Measurements from ENCODE around the gene PBRM1. TPM values are rescaled to one million over a fixed set of nuclear protein-coding genes. Genes with fewer than 3 reads are reported as not detected.
A peak's percentile ranks its signal among the peaks of the same experiment; 100 is the strongest.

PBRM1 gene
- total and polyA plus RNA-seq, 3 donors from 2014 or later, result 28.9 to 109 (median 99.8) TPM

DNA sequence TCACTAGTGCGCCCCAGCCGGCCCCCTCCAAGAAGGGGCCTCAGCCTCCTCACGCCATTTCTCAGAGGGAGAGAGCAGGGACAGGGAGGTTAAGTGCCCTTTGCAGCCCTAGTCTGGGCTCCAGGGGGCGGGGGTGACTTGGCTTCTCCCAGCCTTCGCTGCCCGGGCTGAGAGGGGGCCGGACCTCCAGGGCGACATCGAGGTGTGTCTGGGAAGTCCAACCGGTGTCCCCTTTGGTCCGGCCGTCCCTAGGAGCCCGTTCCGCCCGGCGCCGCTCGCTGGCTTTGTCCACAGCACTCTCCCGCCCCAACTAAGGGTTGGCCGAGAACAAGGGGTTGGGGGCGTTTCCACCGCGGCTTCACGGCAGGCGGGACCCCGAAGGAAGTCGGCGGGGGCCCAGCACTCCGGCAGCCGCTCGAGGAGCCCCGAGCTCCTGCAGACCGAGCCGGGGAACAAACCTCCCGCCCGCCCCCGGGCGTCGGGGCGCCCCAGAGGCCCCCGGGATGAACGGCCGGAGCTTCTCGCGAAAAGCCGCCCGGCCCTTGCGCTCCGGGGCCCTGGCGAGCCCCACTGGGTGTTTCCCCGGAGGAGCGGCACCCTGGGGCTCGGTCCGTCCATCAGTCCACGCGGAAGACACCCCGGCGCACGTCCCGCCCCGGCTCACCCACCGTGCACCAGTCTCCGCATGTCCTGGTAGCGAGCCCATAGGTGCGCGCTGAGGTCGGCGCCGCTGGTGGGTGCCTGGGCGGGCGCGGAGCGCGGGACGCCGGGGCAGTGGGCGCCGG is 152.7 kb downstream of the PBRM1 start:
- no peaks in the 10 kb centered on the region for H3K9me3 ChIP-seq
- intact Hi-C loops (cut with DNase I; ENCODE audit: low total_unique reads), result no loop called here
- WGBS, 2 donors, result 4% methylated on average over 38 of the region's 78 CpGs; no CpG with 5 or more reads in 1 of the 2 donors
- peaks cover 54% of the 10 kb centered on the region for H3K4me1 ChIP-seq
- peak overlapping the region; percentile 67 to 70 for H3K4me3 ChIP-seq
- H3K27me3 ChIP-seq, result no peaks in the 10 kb centered on the region
- H3K27ac ChIP-seq, result peak overlapping the region; percentile 69 to 86
- TF ChIP-seq POLR2A (IDR thresholded peaks at IDR 0.05), result no peak
- TF ChIP-seq, protein P1, sequence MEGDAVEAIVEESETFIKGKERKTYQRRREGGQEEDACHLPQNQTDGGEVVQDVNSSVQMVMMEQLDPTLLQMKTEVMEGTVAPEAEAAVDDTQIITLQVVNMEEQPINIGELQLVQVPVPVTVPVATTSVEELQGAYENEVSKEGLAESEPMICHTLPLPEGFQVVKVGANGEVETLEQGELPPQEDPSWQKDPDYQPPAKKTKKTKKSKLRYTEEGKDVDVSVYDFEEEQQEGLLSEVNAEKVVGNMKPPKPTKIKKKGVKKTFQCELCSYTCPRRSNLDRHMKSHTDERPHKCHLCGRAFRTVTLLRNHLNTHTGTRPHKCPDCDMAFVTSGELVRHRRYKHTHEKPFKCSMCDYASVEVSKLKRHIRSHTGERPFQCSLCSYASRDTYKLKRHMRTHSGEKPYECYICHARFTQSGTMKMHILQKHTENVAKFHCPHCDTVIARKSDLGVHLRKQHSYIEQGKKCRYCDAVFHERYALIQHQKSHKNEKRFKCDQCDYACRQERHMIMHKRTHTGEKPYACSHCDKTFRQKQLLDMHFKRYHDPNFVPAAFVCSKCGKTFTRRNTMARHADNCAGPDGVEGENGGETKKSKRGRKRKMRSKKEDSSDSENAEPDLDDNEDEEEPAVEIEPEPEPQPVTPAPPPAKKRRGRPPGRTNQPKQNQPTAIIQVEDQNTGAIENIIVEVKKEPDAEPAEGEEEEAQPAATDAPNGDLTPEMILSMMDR (IDR thresholded peaks at IDR 0.05), result no peak
- no peak for DNase-seq
- no peaks in the 10 kb centered on the region for H3K36me3 ChIP-seq (ENCODE audit: low read depth, missing control alignments)

DNA sequence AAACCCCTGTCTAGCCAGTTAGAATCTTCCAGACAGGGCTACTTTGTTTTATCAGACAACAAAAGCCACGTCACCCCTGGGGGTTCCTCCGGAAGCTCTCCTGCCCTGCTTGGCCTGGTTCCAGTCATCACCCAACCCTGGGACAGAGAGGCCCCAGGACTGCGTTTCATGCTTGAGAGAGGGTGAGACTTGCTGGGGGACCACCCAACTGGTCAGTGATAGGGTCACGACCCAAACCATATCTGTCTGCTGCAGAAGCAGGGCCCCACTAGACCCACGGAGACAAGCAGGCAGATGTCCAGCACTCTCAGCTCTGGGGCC is 153.2 kb downstream of the PBRM1 start:
- H3K4me1 ChIP-seq, result peaks cover 54% of the 10 kb centered on the region
- TF ChIP-seq POLR2A (IDR thresholded peaks at IDR 0.05), result no peak
- TF ChIP-seq, protein P1 (IDR thresholded peaks at IDR 0.05), result no peak

DNA sequence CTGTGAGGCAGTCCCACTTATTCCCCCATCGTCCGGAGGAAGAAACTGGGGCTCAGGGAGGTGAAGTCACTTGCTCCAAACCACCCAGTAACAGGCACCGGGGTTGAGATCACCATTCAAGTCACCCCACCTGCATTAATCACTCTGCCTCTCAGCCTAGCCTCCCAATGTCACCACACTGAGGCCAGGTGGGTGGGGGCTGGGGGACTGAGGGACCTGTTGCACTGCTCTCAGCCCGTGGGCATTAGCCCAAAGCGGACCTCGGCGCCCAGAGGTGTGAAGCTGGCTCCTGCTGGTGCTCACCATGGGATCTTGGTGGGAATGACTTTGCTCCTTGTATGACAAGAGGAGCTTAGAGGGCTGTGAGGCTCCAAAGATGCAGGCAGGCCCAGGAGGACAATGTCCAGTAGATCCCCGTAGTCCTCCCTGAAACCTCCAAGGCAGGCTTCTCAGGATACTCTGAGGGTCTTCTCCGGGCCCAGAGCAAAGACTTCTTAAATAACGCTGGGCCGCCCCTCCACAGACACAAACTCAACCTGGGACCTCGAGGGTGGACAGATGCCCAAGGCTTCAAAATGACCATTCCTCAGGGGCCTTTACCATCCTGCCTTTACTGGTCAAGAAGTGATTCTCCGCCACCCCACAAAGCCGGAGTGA is 153.7 kb downstream of the PBRM1 start:
- peak overlapping the region; percentile 69 to 86 for H3K27ac ChIP-seq
- intact Hi-C loops (cut with DNase I; ENCODE audit: low total_unique reads), result no loop called here
- H3K4me3 ChIP-seq, result peak overlapping the region; percentile 67 to 70
- H3K36me3 ChIP-seq (ENCODE audit: low read depth, missing control alignments), result no peaks in the 10 kb centered on the region
- H3K9me3 ChIP-seq, result no peaks in the 10 kb centered on the region
- no peak for DNase-seq
- no peaks in the 10 kb centered on the region for H3K27me3 ChIP-seq
- H3K4me1 ChIP-seq, result peaks cover 57% of the 10 kb centered on the region
- 62 to 81% methylated on average over 14 of the region's 14 CpGs for WGBS, 2 donors
- TF ChIP-seq, protein P1 (IDR thresholded peaks at IDR 0.05), result no peak
- no peak for TF ChIP-seq POLR2A (IDR thresholded peaks at IDR 0.05)

More for the DNA sequence above, 153.2 kb downstream of the PBRM1 start:
- Histone ChIP-seq H3K36me3 (ENCODE audit: low read depth, missing control alignments) (no peaks in the 10 kb centered on the region), H3K4me3 (peak overlapping the region; percentile 67 to 70), H3K27me3 (no peaks in the 10 kb centered on the region), H3K9me3 (no peaks in the 10 kb centered on the region), H3K27ac (peak overlapping the region; percentile 69 to 86)
- no peak for DNase-seq
- WGBS, 2 donors, result 41 to 58% methylated on average over 3 to 5 of the region's 5 CpGs
- intact Hi-C loops (cut with DNase I; ENCODE audit: low total_unique reads), result no loop called here

DNA sequence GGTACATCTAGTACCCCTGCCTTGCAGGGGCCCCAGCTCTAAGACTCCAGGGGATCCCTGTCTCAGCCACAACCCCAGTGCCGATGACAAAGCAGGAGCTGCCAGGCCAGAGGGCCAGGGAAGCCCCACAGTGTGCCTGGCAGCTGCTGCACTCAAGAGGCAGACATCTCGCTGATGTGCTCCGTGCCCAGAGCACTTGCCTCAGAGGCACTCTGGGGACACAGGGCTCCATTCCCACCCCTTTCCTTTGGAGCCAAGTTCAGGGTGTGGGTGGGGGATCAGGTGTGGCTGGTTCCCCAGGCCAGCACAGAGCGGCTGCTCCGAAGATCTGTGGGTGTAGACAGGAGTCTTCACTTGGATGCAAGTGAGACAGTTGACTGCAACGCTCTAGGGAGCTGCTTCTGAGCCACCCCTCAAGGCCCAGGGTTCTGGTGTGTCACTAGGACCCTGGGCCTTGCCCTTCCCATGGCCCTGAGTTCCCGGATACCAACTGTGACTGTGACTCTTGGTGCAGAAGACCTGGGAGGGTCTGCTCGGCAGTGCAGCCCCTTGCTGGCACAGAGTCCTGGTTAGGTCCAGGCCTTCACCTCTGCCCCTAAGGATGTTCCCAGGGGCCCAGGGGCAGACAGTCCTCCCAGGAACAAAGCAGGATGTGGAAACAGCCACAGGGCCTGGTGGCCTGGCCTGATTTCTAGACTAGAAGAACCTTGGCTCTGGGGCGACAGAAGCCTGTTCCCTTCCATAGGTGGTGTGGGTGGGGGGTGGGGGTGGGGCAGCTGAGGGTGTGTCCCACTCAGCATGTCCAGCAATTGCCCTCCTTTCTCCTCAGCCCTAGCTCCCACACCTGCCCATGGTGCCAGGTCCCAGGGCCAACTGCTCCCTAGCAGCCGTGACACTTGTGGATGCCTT is 154.5 kb downstream of the PBRM1 start:
- no peak for TF ChIP-seq POLR2A (IDR thresholded peaks at IDR 0.05)
- TF ChIP-seq, protein P1 (IDR thresholded peaks at IDR 0.05), result no peak
- no peak for DNase-seq
- 65 to 80% methylated on average over 1 to 10 of the region's 10 CpGs for WGBS, 2 donors
- Histone ChIP-seq H3K36me3 (ENCODE audit: low read depth, missing control alignments) (no peaks in the 10 kb centered on the region), H3K27ac (peak overlapping the region; percentile 69 to 86), H3K9me3 (no peaks in the 10 kb centered on the region), H3K27me3 (no peaks in the 10 kb centered on the region), H3K4me1 (peaks cover 57% of the 10 kb centered on the region), H3K4me3 (peak overlapping the region in 1 of 2 donors; percentile 67)
- intact Hi-C loops (cut with DNase I; ENCODE audit: low total_unique reads), result no loop called here
